ENCODE results near the gene ATP11A. TPM values are rescaled to one million over a fixed set of nuclear protein-coding genes. Genes with fewer than 3 reads are reported as not detected.

The ATP11A gene
- total and polyA plus RNA-seq, 2 experiments from 2014 or later: 12.3 to 52.6 TPM

DNA sequence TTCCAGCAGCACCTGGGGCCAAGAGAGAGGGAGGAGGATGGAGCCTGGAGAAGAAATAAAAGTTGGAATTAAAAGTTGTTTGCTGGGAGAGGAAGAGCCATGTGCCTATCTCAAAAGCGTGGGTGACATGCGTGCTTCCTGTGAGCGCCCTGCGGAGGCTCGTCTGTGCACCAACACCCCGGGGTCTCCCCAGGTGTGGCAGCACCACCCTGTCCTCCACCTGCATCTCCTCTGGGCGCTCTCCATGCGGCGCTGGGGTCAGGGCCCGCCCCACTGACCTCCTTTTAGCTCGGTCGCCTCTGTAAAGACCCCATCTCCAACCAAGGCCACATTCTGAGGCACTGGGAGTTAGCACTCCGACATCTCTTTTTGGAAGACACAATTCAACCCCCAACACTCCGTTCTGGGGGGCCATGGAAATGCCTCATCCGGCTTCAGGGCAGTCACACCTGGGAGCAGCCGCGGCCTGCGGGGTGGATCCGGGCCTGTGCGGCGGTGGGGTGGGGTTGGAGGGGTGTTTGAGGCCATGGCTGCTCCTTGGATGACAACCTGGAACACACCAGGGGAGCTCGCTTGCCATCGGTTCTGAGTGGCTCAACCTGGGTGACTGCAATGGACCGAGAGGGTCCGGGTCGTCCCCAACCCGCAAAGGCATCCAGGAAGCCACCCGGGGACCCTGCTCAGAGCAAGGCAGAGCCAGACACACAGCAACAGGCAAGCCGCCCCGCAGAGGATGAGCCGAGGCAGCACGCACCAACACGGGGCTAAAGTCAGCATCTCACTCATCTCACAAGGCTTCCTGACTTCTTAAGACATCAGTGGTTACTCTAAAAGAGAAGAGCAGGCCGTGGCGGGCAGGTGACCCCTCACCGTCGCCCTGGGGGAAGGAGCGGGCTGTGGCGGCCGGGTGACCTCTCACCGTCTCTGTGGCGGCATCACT lies 199.8 kb downstream of the ATP11A start:
- Histone ChIP-seq H3K4me1 (ENCODE audit: insufficient read depth) (peaks cover 25% of the 10 kb centered on the region), H4K20me1 (replicated peaks; ENCODE audit: insufficient read depth) (no peaks in the 10 kb centered on the region), H3K27ac (ENCODE audit: low read depth) (no peak overlapping the region), H3K79me2 (replicated peaks; ENCODE audit: insufficient read depth) (no peaks in the 10 kb centered on the region), H2AFZ (no peak overlapping the region), H3K4me2 (no peak overlapping the region), H3K4me3 (no peak overlapping the region), H3K27me3 (ENCODE audit: insufficient read depth) (peaks cover 10% of the 10 kb centered on the region; the same call in 1 of the 2 replicates), H3F3A (replicated peaks; ENCODE audit: low read depth) (peaks cover 28% of the 10 kb centered on the region), H3K9me2 (ENCODE audit: insufficient read depth) (no peaks in the 10 kb centered on the region), H3K36me3 (ENCODE audit: insufficient read depth) (no peaks in the 10 kb centered on the region)
- no peak for DNase-seq (ENCODE audit: low spot score)
- H3K36me3 Mint-ChIP-seq (ENCODE audit: low read depth): peaks cover 3% of the 10 kb centered on the region; the same call in 1 of the 3 replicates
- TF ChIP-seq, protein P1, sequence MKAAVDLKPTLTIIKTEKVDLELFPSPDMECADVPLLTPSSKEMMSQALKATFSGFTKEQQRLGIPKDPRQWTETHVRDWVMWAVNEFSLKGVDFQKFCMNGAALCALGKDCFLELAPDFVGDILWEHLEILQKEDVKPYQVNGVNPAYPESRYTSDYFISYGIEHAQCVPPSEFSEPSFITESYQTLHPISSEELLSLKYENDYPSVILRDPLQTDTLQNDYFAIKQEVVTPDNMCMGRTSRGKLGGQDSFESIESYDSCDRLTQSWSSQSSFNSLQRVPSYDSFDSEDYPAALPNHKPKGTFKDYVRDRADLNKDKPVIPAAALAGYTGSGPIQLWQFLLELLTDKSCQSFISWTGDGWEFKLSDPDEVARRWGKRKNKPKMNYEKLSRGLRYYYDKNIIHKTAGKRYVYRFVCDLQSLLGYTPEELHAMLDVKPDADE (IDR thresholded peaks at IDR 0.05): no peak
- TF ChIP-seq, protein P2, sequence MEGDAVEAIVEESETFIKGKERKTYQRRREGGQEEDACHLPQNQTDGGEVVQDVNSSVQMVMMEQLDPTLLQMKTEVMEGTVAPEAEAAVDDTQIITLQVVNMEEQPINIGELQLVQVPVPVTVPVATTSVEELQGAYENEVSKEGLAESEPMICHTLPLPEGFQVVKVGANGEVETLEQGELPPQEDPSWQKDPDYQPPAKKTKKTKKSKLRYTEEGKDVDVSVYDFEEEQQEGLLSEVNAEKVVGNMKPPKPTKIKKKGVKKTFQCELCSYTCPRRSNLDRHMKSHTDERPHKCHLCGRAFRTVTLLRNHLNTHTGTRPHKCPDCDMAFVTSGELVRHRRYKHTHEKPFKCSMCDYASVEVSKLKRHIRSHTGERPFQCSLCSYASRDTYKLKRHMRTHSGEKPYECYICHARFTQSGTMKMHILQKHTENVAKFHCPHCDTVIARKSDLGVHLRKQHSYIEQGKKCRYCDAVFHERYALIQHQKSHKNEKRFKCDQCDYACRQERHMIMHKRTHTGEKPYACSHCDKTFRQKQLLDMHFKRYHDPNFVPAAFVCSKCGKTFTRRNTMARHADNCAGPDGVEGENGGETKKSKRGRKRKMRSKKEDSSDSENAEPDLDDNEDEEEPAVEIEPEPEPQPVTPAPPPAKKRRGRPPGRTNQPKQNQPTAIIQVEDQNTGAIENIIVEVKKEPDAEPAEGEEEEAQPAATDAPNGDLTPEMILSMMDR (conservative IDR thresholded peaks at IDR 0.05; ENCODE audit: low read depth in 2 of 2): no peak
- TF ChIP-seq, protein P3, sequence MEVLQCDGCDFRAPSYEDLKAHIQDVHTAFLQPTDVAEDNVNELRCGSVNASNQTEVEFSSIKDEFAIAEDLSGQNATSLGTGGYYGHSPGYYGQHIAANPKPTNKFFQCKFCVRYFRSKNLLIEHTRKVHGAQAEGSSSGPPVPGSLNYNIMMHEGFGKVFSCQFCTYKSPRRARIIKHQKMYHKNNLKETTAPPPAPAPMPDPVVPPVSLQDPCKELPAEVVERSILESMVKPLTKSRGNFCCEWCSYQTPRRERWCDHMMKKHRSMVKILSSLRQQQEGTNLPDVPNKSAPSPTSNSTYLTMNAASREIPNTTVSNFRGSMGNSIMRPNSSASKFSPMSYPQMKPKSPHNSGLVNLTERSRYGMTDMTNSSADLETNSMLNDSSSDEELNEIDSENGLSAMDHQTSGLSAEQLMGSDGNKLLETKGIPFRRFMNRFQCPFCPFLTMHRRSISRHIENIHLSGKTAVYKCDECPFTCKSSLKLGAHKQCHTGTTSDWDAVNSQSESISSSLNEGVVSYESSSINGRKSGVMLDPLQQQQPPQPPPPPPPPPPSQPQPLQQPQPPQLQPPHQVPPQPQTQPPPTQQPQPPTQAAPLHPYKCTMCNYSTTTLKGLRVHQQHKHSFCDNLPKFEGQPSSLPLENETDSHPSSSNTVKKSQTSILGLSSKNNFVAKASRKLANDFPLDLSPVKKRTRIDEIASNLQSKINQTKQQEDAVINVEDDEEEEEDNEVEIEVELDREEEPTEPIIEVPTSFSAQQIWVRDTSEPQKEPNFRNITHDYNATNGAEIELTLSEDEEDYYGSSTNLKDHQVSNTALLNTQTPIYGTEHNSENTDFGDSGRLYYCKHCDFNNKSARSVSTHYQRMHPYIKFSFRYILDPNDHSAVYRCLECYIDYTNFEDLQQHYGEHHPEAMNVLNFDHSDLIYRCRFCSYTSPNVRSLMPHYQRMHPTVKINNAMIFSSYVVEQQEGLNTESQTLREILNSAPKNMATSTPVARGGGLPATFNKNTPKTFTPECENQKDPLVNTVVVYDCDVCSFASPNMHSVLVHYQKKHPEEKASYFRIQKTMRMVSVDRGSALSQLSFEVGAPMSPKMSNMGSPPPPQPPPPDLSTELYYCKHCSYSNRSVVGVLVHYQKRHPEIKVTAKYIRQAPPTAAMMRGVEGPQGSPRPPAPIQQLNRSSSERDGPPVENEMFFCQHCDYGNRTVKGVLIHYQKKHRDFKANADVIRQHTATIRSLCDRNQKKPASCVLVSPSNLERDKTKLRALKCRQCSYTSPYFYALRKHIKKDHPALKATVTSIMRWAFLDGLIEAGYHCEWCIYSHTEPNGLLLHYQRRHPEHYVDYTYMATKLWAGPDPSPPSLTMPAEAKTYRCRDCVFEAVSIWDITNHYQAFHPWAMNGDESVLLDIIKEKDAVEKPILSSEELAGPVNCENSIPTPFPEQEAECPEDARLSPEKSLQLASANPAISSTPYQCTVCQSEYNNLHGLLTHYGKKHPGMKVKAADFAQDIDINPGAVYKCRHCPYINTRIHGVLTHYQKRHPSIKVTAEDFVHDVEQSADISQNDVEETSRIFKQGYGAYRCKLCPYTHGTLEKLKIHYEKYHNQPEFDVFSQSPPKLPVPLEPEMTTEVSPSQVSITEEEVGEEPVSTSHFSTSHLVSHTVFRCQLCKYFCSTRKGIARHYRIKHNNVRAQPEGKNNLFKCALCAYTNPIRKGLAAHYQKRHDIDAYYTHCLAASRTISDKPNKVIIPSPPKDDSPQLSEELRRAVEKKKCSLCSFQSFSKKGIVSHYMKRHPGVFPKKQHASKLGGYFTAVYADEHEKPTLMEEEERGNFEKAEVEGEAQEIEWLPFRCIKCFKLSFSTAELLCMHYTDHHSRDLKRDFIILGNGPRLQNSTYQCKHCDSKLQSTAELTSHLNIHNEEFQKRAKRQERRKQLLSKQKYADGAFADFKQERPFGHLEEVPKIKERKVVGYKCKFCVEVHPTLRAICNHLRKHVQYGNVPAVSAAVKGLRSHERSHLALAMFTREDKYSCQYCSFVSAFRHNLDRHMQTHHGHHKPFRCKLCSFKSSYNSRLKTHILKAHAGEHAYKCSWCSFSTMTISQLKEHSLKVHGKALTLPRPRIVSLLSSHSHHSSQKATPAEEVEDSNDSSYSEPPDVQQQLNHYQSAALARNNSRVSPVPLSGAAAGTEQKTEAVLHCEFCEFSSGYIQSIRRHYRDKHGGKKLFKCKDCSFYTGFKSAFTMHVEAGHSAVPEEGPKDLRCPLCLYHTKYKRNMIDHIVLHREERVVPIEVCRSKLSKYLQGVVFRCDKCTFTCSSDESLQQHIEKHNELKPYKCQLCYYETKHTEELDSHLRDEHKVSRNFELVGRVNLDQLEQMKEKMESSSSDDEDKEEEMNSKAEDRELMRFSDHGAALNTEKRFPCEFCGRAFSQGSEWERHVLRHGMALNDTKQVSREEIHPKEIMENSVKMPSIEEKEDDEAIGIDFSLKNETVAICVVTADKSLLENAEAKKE (CRISPR knock-in tag; IDR thresholded peaks at IDR 0.05): no peak
- TF ChIP-seq CREB1 (CRISPR knock-in tag; IDR thresholded peaks at IDR 0.05; ENCODE audit: low read depth) (no peak), ZNF331 (CRISPR knock-in tag; IDR thresholded peaks at IDR 0.05; ENCODE audit: low read depth) (no peak), ZNF114 (CRISPR knock-in tag; IDR thresholded peaks at IDR 0.05) (no peak), POLR2AphosphoS5 (IDR thresholded peaks at IDR 0.05; ENCODE audit: low read depth) (no peak), EZH2phosphoT487 (IDR thresholded peaks at IDR 0.05; ENCODE audit: unreplicated experiment) (no peak), JUNB (IDR thresholded peaks at IDR 0.05; ENCODE audit: unreplicated experiment) (no peak), NANOG (IDR thresholded peaks at IDR 0.05; ENCODE audit: borderline replicate concordance) (no peak), EZH2 (IDR thresholded peaks at IDR 0.05; ENCODE audit: low read depth, unreplicated experiment) (no peak), STAT1 (IDR thresholded peaks at IDR 0.05; ENCODE audit: unreplicated experiment) (no peak)
- TF ChIP-seq, protein P4, sequence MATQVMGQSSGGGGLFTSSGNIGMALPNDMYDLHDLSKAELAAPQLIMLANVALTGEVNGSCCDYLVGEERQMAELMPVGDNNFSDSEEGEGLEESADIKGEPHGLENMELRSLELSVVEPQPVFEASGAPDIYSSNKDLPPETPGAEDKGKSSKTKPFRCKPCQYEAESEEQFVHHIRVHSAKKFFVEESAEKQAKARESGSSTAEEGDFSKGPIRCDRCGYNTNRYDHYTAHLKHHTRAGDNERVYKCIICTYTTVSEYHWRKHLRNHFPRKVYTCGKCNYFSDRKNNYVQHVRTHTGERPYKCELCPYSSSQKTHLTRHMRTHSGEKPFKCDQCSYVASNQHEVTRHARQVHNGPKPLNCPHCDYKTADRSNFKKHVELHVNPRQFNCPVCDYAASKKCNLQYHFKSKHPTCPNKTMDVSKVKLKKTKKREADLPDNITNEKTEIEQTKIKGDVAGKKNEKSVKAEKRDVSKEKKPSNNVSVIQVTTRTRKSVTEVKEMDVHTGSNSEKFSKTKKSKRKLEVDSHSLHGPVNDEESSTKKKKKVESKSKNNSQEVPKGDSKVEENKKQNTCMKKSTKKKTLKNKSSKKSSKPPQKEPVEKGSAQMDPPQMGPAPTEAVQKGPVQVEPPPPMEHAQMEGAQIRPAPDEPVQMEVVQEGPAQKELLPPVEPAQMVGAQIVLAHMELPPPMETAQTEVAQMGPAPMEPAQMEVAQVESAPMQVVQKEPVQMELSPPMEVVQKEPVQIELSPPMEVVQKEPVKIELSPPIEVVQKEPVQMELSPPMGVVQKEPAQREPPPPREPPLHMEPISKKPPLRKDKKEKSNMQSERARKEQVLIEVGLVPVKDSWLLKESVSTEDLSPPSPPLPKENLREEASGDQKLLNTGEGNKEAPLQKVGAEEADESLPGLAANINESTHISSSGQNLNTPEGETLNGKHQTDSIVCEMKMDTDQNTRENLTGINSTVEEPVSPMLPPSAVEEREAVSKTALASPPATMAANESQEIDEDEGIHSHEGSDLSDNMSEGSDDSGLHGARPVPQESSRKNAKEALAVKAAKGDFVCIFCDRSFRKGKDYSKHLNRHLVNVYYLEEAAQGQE (IDR thresholded peaks at IDR 0.05; ENCODE audit: unreplicated experiment): no peak
- H3K9me3 Mint-ChIP-seq: no peaks in the 10 kb centered on the region
- no peak overlapping the region for H3K27ac Mint-ChIP-seq
- peaks cover 35% of the 10 kb centered on the region for H3K27me3 Mint-ChIP-seq (ENCODE audit: insufficient read depth, low read depth, poor library complexity)
- no peak overlapping the region for H3K4me3 Mint-ChIP-seq
- H3K4me1 Mint-ChIP-seq: peaks cover 40% of the 10 kb centered on the region
- no peak for ATAC-seq

Data from GM23338 (cell line).